AG04449 (cell line): ENCODE results near the gene RSU1.
A peak's percentile ranks its signal among the peaks of the same experiment; 100 is the strongest.

Source experiments
- CTCF ChIA-PET: fragments of 350-600 bp; formaldehyde crosslinking; extraction: SDS; loops from one replicate; lab custom pipeline; 2021; ENCODE audit warnings: antibody characterized with exemption; lab: Yijun Ruan, JAX
- POLR2A ChIA-PET: fragments of 400-600, 350-600 bp; formaldehyde crosslinking; extraction: SDS; loops from one replicate; lab custom pipeline; 2020; ENCODE audit warnings: antibody characterized with exemption, inconsistent platforms; lab: Yijun Ruan, JAX
- DNase-seq: peaks from one replicate; pipeline ENCODE4 v3.0.0-alpha.2; 2010; ENCODE audit warnings: low read depth, low spot score
- H3K4me3 ChIP-seq: 2 replicates; pipeline ENCODE4 v1.5.1; 2011; ENCODE audit warnings: low read depth, mild to moderate bottlenecking, control low read depth, low read length
- CTCF ChIP-seq: IDR thresholded peaks from one replicate; pipeline ENCODE4 v1.5.1; 2011; ENCODE audit warnings: mild to moderate bottlenecking, moderate library complexity, low read length, control low read depth, inconsistent platforms; ENCODE audit not compliant: insufficient read depth; ENCODE audit errors: missing control alignments

The RSU1 gene

DNA sequence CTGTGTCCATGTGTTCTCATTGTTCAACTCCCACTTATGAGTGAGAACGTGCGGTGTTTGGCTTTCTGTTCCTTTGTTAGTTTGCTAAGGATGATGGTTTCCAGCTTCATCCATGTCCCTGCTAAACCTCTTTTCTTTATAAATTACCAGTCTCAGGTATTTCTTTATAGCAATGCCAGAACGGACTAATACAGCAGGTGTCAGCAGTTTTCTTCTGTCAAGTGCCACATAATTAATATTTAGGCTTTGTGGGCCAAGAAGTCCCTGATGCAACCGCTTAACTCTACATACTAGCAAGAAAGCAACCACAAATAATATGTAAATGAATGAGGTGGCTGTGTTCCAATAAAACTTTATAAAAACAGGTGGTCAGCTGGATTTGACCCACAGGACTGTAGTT is 269.3 kb downstream of the RSU1 start:
- ChIA-PET CTCF (interaction anchor here (5.6 kb wide), 1 partner anchor 646 kb away, joined by 34 read pairs; no protein-coding TSS in a partner anchor), POLR2A (no interaction called here)
- no peak overlapping the region for H3K4me3 ChIP-seq
- DNase-seq: no peak
- no peak for TF ChIP-seq CTCF

DNA sequence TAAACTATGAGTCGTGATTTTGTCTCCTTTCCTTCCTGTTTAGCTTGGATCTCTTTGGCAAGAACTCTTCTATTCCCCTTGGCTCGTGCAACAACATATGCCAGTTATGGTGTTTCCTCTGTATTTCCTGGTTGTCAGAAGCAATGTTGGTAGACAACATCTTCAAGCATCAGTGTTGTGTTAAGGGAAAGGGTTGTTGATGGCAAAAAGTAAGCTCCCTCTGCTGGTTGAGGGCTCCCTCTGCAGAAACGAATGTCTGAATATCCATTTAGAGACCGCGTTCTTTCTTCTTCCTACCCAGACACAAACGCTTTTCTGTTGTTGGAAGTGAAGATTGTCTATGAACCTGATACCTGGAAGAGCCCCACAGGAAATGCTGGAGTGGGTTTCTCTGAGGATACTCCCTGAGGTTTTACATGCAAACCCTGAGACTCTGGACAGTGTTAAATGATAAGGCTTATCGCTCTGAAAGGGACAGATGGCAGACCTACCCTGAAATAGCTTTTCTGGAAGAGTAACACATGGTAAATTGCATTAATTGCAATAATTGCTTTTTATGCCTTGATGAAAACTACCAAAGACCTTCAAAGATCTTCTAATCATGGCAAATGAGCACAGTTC is 272.0 kb downstream of the RSU1 start:
- CTCF ChIA-PET: interaction anchor here (0.8 to 5.6 kb wide), 14 partner anchors 9 to 1117 kb away, joined by 3 to 34 read pairs (median 5); no protein-coding TSS in a partner anchor
- H3K4me3 ChIP-seq: no peak overlapping the region
- POLR2A ChIA-PET: no interaction called here
- no peak for DNase-seq
- peak; percentile 69 for TF ChIP-seq CTCF

DNA sequence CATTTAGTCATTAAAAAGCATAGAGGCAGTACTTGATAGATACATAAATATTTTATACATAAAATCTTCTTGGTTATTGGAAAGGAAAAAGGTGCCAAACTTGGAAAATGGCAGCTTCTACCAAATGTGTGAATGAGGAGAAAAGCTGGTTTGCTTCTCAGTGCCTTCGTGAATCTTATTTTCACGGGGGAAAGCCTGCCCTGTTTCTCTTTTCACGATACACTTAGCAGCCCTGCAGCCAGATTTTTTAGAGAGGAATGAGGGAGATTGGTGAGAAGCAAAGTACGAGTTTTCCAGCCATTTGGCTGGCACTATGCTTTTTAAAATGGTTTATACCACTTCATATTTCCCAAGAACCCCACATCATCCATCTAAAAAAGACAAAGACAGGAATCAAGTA is 272.6 kb downstream of the RSU1 start:
- CTCF ChIA-PET: interaction anchor here (0.8 to 5.6 kb wide), 14 partner anchors 8 to 1116 kb away, joined by 3 to 34 read pairs (median 5); no protein-coding TSS in a partner anchor
- no peak for TF ChIP-seq CTCF
- no peak overlapping the region for H3K4me3 ChIP-seq
- DNase-seq: no peak
- POLR2A ChIA-PET: no interaction called here

- H3K4me3 ChIP-seq: no peak overlapping the region
- ChIA-PET CTCF (interaction anchor here (1.3 to 5.6 kb wide), 7 partner anchors 12 to 1116 kb away, joined by 3 to 34 read pairs (median 5); no protein-coding TSS in a partner anchor), POLR2A (no interaction called here)
- no peak for TF ChIP-seq CTCF
- no peak for DNase-seq
Observed at GRCh38 chr10:16544099-16544498, 273.1 kb downstream of the RSU1 start.
